Kidney epithelial cell (primary cell): ENCODE measurements around the gene C6orf15. TPM values are rescaled to one million over a fixed set of nuclear protein-coding genes. Genes with fewer than 3 reads are reported as not detected.

Experiments used
- DNase-seq: peaks from one replicate; pipeline ENCODE4 v3.0.0-alpha.2; 2010; ENCODE audit warnings: low read depth
- H3K27me3 ChIP-seq: 2 replicates; pipeline ENCODE4 v1.6.0; 2011; ENCODE audit warnings: low read length; ENCODE audit not compliant: control insufficient read depth, insufficient read depth
- H3K36me3 ChIP-seq: 2 replicates; pipeline ENCODE4 v1.5.1; 2011; ENCODE audit warnings: low read length; ENCODE audit not compliant: control insufficient read depth, insufficient read depth
- H3K4me3 ChIP-seq: 2 replicates; pipeline ENCODE4 v1.5.1; 2011; ENCODE audit warnings: low read depth, mild to moderate bottlenecking, control low read depth, low read length
- total RNA-seq: library from RNA; depleted of rRNA; stranded (reverse); fragments of >200 nt; gene quantifications from 2 replicates; pipeline ENCODE4 v1.2.3, GENCODE V29; 2015
- TF ChIP-seq, protein P1 (sequence below): IDR thresholded peaks from 2 replicates; pipeline ENCODE4 v1.5.1; 2011; ENCODE audit warnings: mild to moderate bottlenecking, moderate library complexity, low read length, control low read depth, inconsistent platforms; ENCODE audit not compliant: insufficient read depth, poor library complexity, severe bottlenecking

The C6orf15 gene
- total RNA-seq, 1 donor from 2014 or later = 0.79 TPM

DNA sequence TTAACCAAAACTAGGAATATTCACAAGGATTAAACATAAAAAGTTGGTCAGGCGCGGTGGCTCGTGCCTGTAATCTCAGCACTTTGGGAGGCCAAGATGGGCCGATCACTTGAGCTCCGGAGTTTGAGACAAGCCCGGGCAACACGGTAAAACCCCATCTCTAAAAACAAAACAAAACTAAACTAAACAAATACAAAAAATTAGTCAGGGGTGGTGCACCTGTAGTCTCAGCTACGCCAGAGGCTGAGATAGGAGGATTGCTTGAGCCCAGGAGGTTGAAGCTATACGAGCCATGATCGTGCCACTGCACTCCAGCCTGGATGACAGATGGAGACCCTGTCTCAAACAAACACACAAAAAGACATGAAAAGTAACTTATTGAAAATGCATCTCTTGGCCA lies 23.3 kb upstream of the C6orf15 start:
- H3K4me3 ChIP-seq = no peak overlapping the region
- DNase-seq = no peak
- no peaks in the 10 kb centered on the region for H3K36me3 ChIP-seq
- TF ChIP-seq, protein P1, sequence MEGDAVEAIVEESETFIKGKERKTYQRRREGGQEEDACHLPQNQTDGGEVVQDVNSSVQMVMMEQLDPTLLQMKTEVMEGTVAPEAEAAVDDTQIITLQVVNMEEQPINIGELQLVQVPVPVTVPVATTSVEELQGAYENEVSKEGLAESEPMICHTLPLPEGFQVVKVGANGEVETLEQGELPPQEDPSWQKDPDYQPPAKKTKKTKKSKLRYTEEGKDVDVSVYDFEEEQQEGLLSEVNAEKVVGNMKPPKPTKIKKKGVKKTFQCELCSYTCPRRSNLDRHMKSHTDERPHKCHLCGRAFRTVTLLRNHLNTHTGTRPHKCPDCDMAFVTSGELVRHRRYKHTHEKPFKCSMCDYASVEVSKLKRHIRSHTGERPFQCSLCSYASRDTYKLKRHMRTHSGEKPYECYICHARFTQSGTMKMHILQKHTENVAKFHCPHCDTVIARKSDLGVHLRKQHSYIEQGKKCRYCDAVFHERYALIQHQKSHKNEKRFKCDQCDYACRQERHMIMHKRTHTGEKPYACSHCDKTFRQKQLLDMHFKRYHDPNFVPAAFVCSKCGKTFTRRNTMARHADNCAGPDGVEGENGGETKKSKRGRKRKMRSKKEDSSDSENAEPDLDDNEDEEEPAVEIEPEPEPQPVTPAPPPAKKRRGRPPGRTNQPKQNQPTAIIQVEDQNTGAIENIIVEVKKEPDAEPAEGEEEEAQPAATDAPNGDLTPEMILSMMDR = no peak
- no peaks in the 10 kb centered on the region for H3K27me3 ChIP-seq

DNA sequence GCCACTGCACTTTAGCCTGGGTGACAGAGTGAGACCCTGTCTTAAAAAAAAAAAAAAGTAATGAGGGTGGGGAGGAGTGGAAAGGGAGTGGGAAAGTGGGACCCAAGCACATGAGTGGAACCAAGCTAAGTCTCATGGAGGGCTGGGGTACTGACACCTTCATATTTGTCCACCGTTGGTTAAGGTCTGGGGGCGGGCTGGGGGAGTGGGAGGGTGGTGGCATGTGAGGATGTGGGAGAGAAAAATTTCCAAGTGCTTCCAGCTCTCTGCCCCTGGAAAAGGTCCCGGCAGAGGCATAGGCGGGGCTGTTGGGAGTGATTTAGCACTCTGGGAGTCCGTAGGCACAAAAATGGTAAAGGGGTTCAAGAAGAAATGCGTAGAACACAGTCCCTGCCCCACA lies 20.4 kb upstream of the C6orf15 start:
- Histone ChIP-seq H3K27me3 (no peaks in the 10 kb centered on the region), H3K36me3 (no peaks in the 10 kb centered on the region), H3K4me3 (no peak overlapping the region)
- TF ChIP-seq, protein P1 = no peak
- no peak for DNase-seq

DNA sequence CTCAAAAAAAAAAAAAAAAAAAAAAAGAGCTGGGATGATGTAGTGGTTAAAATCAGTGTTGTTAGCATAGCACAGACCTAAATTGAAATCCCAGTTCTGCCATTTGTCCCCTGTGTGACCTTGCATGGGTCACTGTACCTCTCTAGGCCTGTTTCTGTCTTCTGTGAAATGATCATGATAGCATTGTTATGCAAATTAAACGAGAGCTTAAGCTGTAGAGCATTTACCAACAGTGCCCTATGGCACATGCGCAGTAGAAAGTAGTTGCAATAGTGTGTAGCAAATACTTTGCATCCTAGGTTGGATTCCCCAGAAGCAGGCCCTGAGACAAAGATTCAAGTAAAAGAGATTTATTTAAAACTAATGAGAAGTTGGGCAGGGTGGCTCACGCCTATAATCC lies 19.2 kb upstream of the C6orf15 start:
- TF ChIP-seq, protein P1 = no peak
- H3K4me3 ChIP-seq = no peak overlapping the region
- DNase-seq = no peak
- no peaks in the 10 kb centered on the region for H3K27me3 ChIP-seq
- H3K36me3 ChIP-seq = no peaks in the 10 kb centered on the region

DNA sequence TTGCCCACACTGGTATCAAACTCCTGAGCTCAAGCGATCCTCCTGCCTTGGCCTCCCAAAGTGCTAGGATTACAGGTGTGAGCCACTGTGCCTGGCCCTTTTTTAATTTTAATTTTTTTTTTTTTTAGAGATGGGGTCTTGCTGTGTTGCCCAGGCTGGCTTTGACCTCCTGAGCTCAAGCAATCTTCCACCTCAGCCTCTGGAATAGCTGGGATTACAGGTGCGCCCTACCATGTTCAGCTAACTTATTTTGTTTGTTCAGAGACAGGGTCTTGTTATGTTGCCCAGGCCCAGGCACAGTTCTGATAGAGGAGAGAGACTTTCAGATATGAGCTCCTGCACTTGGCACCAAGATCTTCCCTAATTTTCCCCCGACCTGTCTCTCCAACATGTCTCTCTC lies 18.4 kb upstream of the C6orf15 start:
- DNase-seq = no peak
- TF ChIP-seq, protein P1 = no peak
- no peak overlapping the region for H3K4me3 ChIP-seq
- no peaks in the 10 kb centered on the region for H3K36me3 ChIP-seq
- H3K27me3 ChIP-seq = no peaks in the 10 kb centered on the region

DNA sequence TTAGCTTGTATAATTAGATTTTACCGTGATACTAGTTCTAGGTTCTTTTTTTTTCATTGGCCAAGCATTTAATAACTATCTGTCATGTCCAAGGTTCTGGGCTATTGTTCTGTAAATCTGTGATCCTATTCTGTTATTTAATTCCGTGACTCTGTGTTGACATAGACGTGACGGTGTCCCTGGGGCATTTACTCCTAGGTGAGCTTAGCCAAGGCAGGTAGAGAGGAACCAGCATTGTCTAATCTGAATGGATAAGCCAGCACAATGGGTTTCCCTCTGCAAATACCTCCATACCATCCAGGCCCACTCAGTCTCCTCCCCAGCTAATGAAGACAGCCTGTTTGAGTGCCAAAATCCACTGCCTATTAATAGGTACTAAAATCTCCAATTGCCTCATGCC lies 16.8 kb upstream of the C6orf15 start:
- TF ChIP-seq, protein P1 = no peak
- Histone ChIP-seq H3K36me3 (no peaks in the 10 kb centered on the region), H3K27me3 (no peaks in the 10 kb centered on the region), H3K4me3 (no peak overlapping the region)
- no peak for DNase-seq

DNA sequence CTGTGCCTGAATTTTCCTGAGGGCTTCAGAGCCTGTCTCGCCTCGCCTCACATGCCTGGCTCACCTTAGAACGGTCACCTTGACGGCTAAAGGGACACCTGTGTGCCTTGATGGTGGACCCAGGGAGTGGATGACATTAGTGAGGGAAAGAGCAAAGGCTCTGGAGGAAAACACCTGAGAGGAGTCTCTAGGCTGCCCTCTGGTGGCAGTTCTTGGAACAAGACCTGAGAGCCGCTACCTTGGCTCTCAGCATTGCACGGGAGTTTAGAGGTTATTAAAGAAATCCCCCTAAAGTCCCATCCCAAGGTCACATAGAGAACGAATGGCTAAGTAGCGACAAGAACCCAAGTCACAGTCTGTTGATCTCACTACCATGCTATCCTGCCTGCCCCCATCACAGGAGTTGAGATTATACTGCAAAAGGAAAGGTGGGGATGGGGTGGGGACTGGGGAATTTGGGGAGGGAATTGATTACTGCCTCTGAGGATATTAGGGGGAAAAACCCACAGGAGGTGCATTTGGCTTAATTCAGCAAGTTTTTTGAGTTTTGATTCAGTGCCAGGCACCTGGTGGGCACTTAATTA lies 15.8 kb upstream of the C6orf15 start:
- Histone ChIP-seq H3K36me3 (no peaks in the 10 kb centered on the region), H3K4me3 (no peak overlapping the region), H3K27me3 (no peaks in the 10 kb centered on the region)
- TF ChIP-seq, protein P1 = peak; percentile 91
- no peak for DNase-seq
